Fibroblast of lung (primary cell): ENCODE data around the gene GRIK1.

Experiments
- CTCF ChIP-seq, 2 donors: IDR thresholded peaks in 1 of 2; conservative IDR thresholded peaks in 1 of 2; 1 replicate in 1 of 2; 2 replicates in 1 of 2; pipeline ENCODE4 v1.5.1; 2011 to 2012; ENCODE audit warnings: low read length in 2 of 2, control low read depth in 1 of 2, inconsistent platforms in 1 of 2, low read depth in 1 of 2, mild to moderate bottlenecking in 1 of 2
- EZH2 ChIP-seq: IDR thresholded peaks from 2 replicates; pipeline ENCODE4 v1.5.1; 2012; ENCODE audit warnings: low read length, control low read depth, mild to moderate bottlenecking; ENCODE audit errors: missing control alignments

GRCh38 chr21:29550205-29550604 lies 389.6 kb downstream of the GRIK1 start:
- TF ChIP-seq CTCF (conservative IDR thresholded peaks at IDR 0.05 in 1 of 2, IDR thresholded peaks at IDR 0.05 in 1 of 2; ENCODE audit: low read depth in 1 of 2, low read length in 2 of 2): no peak
- no peak for TF ChIP-seq EZH2
